HG02943 (cell line): ENCODE data around the gene ARHGAP29.
"Not testable (repeated sequence)": the region's sequence is repeated elsewhere in the genome, so short reads cannot be mapped to it uniquely, and the experiment has no call there.

Experiments
- ATAC-seq: cut with Tn5 transposase; IDR thresholded peaks from one replicate; pipeline ENCODE4 v1.9.1; 2021; ENCODE audit warnings: mild to moderate bottlenecking, low read depth, moderate library complexity; ENCODE audit not compliant: unreplicated experiment

ARHGAP29 gene

DNA sequence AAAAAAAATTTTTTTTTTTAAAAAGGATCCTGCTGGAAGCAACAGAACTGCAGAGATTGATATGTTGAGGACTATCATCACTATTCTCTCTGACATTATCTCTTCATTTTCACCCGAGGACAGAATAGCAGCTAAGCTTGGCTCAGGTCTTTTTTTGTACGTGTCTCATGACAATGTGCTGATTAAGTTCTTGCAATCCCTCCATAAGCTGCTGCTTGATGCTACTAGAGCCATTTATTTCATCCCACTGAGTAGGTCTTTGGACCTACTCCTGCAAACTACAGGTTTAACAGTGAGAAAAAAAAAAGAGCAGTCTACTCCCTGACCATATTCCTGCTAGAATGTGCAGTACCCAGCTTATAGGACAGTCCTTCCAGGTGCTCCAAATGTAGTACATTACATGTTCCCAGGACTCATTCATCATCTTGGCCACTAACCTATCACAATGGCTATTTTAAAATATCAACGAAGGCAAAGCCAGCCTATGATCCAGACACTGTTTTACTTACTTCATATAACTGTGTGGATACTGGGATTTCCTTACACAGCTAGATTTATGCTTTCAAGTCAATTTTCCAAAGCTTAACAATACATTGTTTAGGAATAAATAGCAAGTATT is 54.1 kb downstream of the ARHGAP29 start:
- ATAC-seq: no peak

DNA sequence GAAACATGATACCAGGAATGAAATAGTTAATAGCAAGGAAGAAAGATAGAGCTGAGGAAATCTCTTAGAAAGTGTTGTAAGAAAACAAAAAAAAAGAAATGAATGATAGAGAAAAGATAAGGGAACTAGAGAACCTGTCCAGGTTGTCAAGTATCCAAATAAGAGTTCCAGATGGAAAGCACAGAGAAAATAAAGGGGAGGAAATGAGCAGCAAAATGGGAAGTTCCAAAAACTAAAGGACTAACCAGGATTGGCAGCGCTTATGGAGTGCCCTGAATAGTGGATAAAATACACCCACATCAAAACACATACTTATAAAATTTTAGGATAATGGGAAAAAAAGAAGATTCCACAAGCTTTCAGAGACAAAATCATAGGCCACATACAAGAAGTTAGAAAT is 55.2 kb downstream of the ARHGAP29 start:
- no peak for ATAC-seq

DNA sequence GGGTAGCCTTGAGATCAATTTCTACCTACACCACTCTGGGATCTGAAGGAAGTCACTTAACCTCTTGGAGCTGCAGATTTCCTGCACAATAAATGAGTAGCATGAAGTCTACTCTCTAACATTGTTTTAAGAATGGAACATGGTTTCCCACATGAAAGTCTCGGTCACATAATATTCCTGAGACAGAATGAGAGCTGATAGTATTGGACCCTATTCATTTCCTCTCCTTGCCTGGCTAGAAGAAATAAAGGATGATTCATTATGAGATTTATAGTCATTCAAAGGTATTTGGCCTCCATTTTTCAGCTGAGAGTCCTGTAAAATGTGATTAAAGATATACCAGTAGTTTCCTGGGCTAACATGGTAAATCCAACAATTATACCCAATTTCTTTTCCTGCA is 56.7 kb downstream of the ARHGAP29 start:
- no peak for ATAC-seq

DNA sequence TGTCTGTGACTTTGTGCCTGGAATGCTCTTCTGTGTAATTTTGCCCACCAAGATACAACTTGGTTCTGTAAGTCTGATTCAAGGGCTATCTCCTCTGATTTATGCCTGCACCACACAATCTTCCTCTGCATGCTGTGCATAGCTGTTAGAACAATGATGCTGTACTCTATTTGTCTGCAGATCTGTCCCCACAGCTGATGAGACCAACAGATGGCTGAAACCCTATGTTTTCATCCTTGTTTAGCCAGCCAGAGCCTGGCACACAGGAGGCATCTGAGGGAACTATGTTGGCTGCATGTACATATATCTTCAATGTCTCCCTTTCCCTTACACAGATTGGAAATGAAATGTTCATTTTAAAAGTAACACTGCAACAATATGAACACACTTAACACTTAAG is 58.5 kb downstream of the ARHGAP29 start:
- no peak for ATAC-seq

- no peak for ATAC-seq
Observed at GRCh38 chr1:94169126-94169525, 68.3 kb downstream of the ARHGAP29 start.

GRCh38 chr1:94165843-94166242 is 71.5 kb downstream of the ARHGAP29 start:
- ATAC-seq: no peak

- ATAC-seq: not testable (repeated sequence)
Observed at GRCh38 chr1:94164885-94165284, 72.5 kb downstream of the ARHGAP29 start.

GRCh38 chr1:94164121-94164520 is 73.3 kb downstream of the ARHGAP29 start:
- ATAC-seq: not testable (repeated sequence)

DNA sequence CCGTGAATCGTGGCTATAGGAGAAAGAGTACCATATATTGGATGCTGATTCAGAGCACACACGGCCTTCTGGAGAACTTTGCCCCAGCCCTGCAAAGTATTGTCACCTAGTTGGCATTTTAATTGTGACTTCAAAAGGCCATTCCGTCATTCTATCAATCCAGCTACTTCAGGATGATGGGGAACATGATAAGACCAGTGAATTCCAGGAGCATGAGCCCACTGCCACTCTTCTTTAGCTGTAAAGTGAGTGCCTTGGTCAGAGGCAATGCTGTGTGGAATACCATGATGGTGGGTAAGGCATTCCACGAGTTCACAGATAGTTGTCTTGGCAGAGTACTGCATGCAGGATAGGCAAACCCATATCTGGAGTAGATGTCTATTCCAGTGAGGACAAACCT is 74.1 kb downstream of the ARHGAP29 start:
- not testable (repeated sequence) for ATAC-seq

- no peak for ATAC-seq
Observed at GRCh38 chr1:94160811-94161210, 76.6 kb downstream of the ARHGAP29 start.

DNA sequence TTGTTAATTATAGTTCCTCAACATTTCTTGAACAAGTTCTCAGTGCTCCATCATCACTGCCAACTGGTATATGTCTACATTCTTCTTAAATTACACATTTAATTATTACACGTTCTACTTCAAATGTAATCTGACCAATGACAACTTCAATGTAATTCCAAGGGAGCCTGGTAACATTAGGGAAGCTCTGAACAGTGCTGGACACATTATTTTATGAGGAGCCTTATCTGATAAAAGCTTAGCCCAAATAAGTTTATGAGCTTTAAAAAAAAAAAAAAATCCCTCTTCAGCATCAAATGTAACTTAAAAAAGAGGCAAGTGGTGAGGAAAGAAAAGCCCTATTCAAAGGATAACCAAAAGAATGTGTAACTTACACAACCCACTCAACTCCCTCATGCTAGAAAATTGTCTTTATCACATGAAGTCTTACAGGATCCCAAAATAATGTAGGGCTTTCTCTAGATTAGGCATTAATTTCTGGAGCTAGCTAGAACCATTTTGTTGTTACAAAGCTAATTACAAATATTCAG is 81.2 kb downstream of the ARHGAP29 start:
- ATAC-seq: no peak

DNA sequence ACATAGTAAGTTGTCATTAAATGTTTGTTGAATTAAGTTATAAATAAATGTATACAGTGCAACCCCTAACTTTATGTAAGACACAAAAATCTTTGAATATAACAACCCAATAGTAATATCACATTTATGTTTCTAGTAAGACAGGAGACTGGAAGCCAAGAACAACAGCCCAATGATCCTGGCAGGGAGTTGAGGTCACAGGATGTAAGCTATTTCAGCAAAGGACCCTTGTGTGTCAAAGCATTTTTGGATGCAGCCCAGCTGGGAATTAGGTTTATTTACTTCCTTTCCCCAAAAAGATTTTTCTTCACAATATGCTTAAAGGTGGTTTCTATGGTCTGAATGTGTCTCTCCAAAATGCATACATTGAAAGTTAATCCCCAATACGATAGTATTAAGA is 82.4 kb downstream of the ARHGAP29 start:
- ATAC-seq: no peak

DNA sequence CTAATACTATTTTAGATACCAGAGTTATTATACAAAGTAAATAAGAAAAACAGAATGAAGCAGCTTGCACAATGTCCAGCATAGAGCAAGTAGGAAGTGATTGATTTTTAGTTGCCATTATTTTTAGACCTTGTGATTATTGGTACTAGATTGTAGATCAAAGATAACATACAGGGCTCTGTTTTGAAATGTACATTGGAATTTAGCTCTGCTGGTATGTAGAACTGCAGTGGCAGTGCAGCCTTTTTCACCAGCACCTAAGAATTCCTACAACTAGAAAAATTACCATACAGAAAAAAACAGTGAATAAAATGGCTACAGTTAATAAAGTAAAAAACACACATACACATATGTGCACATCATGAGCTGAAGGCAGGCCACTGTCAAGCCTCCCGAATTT is 84.3 kb downstream of the ARHGAP29 start:
- no peak for ATAC-seq

DNA sequence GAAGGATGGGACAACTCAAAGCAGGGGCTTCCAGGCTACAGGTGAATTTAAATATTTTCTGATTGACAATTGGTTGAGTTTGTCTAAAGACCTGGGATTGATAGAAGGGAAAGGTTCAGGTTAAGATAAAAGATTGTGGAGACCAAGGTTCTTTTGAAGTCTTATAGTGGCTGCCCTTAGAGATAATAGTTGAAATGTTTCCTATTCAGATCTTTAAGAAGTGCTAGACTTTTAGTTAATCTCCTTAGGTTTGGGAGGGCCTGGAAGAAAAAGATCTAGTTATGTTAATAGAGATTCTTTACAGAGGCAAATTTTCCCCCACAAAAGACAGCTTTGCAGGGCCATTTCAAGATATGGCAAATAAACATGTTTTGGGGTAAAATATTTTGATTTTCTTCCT is 88.2 kb downstream of the ARHGAP29 start:
- not testable (repeated sequence) for ATAC-seq

- ATAC-seq: no peak
Observed at GRCh38 chr1:94146273-94146672, 91.1 kb downstream of the ARHGAP29 start.

DNA sequence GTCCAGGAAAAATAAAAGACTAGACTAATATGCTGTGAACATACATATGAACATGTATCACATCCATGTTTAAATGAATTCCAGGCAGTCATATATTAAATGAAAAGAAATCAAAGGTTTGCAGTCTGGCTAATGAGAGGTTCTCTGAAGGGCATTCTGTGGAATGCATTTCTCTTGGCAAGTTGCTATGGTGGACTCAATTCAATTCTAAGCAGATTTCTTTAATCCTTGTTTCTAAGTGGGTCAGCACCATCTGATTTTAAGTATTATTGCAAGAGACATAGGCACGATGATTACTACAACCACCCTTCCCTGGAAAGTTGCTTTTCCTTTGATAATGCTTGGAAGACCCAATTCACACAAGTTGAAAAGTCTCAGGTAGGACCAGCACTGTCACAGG is 92.5 kb downstream of the ARHGAP29 start:
- no peak for ATAC-seq

GRCh38 chr1:94143809-94144176 is 93.6 kb downstream of the ARHGAP29 start:
- ATAC-seq: no peak

DNA sequence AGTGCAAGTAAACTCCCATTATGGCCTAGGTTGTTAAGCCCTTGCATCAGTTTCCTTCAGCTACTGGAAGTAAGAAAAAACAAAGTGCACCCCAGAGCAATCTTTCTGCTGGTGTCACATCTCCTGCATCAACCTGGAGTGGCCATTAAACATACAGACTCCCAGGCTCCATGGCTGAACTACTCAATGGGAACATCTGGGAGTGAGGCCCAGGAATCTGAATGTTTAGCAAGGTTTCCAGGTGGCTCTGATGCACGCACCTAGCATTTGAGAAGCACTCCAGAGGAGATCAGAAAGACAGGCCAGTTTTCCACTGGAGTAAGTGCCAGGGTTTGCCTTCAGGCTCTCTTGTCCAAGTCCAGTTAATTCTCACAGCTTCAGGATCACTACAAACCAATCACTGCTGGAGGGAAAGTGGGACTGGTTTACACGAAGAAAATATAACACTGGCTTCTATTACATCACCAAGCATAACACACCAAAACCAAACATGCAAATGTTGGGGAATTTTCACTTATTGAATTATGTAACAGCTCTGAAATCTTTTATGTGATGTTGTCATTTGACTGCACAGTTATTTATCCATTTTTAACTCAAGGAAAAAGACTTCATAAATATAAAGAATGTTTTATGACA is 94.1 kb downstream of the ARHGAP29 start:
- no peak for ATAC-seq

GRCh38 chr1:94142583-94142982 is 94.8 kb downstream of the ARHGAP29 start:
- no peak for ATAC-seq

GRCh38 chr1:94142022-94142421 is 95.4 kb downstream of the ARHGAP29 start:
- no peak for ATAC-seq

- ATAC-seq: no peak
Observed at GRCh38 chr1:94132111-94132510, 105.3 kb downstream of the ARHGAP29 start.

DNA sequence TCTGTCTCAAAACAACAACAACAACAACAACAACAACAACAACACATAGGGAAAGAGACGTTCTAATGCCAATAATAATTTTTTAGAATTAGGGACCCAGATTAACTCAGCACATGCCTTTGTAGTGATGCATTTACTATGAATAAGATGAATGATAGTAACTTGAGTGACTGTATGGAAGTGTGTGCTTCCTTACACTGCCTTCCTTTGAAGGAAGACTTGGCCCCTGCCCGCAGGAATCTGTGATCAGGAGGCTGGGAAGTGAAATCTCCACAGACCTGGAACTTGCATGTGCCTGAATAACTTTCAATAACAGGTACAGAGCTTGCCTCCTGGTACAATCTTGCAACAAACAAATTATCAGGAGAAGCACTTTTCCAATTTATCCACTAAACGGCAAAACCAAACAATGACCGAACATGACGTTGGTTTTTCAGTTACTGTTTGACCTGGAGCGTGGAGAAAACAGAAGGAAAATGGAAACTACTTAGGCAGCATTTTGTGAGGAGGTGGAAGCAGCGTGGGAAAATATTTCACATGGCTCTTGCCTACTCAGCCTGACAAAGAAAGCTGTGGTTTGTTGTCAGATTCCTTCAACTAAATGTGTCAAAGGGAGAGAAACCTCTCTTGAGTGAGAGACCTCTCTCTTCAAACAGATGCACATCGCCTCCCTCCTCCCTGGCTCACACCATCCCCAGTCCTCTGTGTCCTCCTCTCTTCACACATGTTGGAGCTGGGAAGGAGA is 106.4 kb downstream of the ARHGAP29 start:
- no peak for ATAC-seq
